ENCODE data around the gene OR5B17.

OR5B17 gene

DNA sequence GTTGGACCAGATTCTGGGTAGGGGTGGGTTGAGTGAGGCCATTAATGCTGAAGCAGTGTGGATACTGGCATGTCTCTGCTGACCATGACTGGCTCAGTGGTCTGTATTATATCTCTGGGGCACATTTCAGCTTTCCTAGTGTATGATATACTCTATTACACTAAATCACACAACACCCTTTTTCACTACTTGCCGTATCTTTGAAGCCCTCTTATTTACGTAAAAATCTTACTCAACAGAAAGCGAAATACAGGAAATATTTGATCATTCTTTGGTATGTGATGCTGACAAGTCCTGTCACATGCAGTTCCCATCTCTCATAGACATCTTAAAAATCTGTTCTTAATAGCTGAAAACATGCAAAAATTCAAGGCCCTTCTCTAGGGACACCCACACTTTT, 40.3 kb downstream of the OR5B17 start:
- Mint-ChIP-seq H3K4me1 (no peaks in the 10 kb centered on the region), H3K27ac (no peak overlapping the region), H3K4me3 (no peak overlapping the region), H3K27me3 (ENCODE audit: low read depth, poor library complexity) (peaks cover 3% of the 10 kb centered on the region), H3K9me3 (peaks cover 8% of the 10 kb centered on the region), H3K36me3 (ENCODE audit: low read depth) (no peaks in the 10 kb centered on the region)
- TF ChIP-seq, protein P1, sequence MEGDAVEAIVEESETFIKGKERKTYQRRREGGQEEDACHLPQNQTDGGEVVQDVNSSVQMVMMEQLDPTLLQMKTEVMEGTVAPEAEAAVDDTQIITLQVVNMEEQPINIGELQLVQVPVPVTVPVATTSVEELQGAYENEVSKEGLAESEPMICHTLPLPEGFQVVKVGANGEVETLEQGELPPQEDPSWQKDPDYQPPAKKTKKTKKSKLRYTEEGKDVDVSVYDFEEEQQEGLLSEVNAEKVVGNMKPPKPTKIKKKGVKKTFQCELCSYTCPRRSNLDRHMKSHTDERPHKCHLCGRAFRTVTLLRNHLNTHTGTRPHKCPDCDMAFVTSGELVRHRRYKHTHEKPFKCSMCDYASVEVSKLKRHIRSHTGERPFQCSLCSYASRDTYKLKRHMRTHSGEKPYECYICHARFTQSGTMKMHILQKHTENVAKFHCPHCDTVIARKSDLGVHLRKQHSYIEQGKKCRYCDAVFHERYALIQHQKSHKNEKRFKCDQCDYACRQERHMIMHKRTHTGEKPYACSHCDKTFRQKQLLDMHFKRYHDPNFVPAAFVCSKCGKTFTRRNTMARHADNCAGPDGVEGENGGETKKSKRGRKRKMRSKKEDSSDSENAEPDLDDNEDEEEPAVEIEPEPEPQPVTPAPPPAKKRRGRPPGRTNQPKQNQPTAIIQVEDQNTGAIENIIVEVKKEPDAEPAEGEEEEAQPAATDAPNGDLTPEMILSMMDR (IDR thresholded peaks at IDR 0.05): no peak
- DNase-seq: no peak

DNA sequence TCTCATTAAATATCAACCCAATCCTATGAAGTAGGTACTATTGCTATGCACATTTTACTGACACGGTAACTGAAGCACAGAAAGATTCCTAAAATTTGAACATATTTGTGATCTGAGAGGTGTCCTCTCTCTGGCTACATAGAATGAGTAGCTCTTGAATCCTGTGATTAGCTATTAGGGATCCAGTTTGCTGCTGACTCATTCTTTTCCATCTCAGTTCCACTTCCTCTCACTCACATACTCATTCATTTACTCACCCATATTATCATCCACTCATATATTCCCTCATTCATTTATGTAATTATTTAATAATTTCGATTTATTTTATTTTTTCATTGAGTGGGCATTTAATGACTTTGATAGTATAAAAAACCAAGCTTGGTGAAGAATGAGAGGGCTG, 42.7 kb downstream of the OR5B17 start:
- H3K4me3 Mint-ChIP-seq: no peak overlapping the region
- no peak overlapping the region for H3K27ac Mint-ChIP-seq
- H3K4me1 Mint-ChIP-seq: no peaks in the 10 kb centered on the region
- peaks cover 28% of the 10 kb centered on the region for H3K9me3 Mint-ChIP-seq
- peaks cover 3% of the 10 kb centered on the region for H3K27me3 Mint-ChIP-seq (ENCODE audit: low read depth, poor library complexity)
- no peaks in the 10 kb centered on the region for H3K36me3 Mint-ChIP-seq (ENCODE audit: low read depth)
- DNase-seq: no peak
- TF ChIP-seq, protein P1 (IDR thresholded peaks at IDR 0.05): no peak

All from nephron progenitor cell (in vitro differentiated cells).